Inferior parietal cortex (tissue), 1 donor: ENCODE results near the gene SLC37A1.
"Not testable (repeated sequence)": the region's sequence is repeated elsewhere in the genome, so short reads cannot be mapped to it uniquely, and the experiment has no call there.

Experiments
- DNase-seq: peaks from one replicate; pipeline ENCODE4 v3.0.0-alpha.2; 2016; ENCODE audit errors: extremely low spot score

Gene SLC37A1

DNA sequence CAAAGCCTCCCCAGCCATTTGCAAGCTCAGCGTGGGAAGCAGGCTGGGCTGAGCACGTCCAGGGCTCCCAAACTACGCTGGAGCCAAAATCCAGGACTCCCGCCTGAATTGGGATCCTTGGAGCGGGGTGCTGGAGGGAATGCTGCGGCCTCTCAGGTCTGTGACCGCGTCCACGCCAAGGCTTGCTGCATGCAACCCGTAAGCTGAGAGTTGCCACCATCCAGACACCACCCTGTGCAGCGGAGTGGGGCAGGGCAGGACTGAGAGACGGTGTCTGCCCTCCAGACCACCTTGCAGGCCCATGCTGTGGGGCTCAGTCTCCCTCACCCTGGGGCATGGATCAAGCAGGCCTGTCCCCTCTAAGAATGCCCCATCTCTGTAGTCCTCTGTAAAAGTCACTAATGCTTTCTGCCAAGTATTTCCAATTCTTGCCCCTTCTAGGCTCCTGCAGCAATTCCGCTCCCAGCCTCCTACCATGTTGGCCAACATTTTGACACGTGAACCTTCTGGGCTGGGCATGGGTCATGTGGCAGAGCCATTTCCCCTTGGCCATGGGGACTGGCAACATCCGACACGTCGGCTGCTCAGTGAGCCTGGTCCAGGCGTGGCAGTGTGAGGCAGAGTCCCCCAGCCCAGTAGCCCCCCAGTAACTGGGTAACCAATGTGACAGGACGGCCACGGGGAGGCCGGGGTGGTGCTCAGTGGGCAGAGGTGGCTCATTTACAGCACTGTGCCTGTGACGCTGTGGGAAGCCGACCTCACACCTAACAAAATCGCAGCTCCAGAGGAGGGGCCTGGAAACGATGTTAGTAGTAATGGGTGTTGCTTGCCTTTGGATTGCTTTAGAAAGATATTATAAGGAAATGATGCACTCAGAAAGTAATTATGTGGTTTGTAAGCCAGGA lies 81.9 kb downstream of the SLC37A1 start:
- DNase-seq = no peak

DNA sequence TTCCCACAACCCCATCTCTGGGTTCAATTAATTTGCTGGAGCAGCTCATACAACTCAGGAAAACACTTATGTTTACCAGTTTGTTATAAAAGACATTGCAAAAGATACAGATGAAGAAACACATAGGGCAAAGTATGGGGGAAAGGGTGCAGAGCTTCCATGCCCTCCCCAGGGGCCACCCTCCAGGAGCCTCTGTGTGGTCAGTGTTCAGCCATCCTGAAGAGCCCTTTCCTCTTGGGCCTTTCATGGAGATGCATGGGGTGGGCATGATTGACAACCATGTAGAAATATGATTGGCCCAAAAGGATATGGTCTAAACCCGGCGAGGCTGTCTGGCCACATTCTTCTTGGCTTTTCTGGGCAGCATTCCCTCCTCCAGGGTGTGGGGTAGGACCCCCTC lies 83.0 kb downstream of the SLC37A1 start:
- no peak for DNase-seq

- DNase-seq = no peak
Measured at GRCh38 chr21:42597487-42598158, 84.0 kb downstream of the SLC37A1 start.

GRCh38 chr21:42598159-42598735 lies 84.6 kb downstream of the SLC37A1 start:
- DNase-seq = no peak

DNA sequence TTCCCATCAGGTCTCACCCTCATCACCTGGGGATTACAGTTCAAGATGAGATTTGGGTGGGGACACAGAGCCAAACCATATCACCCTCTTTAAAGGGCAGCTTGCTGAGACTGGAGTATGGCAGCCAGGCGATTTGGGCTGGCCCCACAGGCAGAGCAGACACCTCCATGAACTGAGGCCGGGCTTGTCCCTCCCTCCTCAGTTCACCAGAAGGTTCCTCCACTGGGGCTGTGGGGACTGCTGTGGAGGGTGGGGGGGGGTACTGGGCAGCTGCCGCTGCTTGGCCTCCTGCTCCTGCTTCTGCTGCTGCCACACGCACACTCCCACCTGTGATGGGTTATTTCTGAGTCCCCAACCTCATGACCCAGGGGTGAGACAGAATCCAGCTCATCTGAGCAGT lies 85.8 kb downstream of the SLC37A1 start:
- DNase-seq = no peak

GRCh38 chr21:42599962-42600361 lies 86.3 kb downstream of the SLC37A1 start:
- no peak for DNase-seq

DNA sequence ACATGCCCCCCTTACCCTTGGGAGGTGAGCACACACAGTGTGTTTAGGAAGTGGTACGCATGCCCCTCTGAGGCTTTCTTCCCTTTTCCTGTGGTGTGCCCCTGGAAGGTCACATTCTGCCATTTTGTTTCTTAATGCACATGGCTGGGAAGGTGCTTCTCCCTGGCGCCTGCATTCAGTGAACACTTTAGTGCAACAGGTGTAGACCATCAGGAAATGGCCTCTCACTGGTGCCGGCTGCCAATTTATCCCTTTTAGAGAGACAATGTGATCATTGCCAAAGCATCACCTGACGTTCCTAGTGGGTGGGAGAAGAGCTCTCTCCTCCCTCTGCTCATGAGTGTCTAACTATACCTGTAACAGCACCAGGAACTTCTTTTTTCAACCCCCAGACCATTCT lies 88.0 kb downstream of the SLC37A1 start:
- DNase-seq = no peak

DNA sequence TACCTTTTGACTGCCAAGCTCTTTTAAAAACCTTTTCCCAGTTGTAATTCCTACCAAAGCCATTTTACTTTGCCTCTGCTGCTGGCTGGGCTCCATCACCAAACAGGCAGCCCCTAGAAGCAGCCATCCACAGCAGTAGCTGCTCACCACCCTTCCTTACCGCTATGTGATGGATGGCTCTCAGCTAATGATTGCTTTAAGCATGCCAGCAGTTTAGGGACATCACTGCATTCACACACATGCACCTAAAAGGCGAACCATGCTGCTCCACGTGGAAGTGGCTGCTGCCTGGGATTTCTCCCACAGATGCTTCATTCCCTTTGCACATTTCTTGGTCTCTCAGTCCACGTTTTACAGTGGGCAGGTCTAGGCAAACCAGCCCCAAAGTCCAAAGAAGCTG lies 93.5 kb downstream of the SLC37A1 start:
- no peak for DNase-seq

GRCh38 chr21:42607525-42608102 lies 94.0 kb downstream of the SLC37A1 start:
- DNase-seq = no peak

GRCh38 chr21:42608446-42608845 lies 94.8 kb downstream of the SLC37A1 start:
- no peak for DNase-seq

DNA sequence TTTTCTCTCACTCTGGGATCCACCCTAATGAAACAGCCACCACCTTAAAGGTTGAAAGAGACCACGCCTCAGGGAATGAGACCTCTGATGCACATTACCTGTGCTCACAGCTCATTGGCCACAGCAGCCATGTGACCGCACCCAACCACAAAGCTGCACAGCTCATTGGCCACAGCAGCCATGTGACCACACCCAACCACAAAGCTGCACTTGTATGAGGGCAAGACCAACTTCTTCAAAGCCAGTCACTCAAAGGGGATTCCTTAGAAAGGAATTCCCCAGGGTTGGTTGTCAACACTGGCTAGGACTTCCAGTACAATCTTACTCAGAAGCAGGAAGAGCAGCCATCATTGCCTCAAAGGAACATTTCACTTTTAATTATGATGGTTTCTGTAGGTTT lies 96.2 kb downstream of the SLC37A1 start:
- no peak for DNase-seq

DNA sequence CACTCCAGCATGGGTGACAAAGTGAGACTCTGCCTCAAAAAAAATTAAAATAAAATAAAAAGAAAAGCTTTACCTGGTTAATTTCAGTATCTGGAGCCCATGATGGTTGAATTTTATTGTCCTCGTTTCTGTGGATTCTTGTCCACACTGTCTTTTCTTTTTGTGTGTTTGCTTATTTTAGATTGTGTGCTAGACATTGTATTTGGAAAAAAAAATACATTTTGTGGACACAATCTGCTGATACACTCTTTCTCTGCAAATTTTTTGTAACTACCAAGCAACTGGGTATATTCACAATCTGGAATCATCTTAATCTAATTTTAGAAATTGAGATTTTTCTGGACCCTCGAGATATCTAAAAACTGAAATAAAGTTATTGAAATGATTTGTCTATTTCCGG lies 98.2 kb downstream of the SLC37A1 start:
- DNase-seq = no peak

- DNase-seq = no peak
Measured at GRCh38 chr21:42612390-42612789, 98.7 kb downstream of the SLC37A1 start.

- no peak for DNase-seq
Measured at GRCh38 chr21:42613756-42614155, 100.1 kb downstream of the SLC37A1 start.

GRCh38 chr21:42614396-42614795 lies 100.7 kb downstream of the SLC37A1 start:
- DNase-seq = no peak

- DNase-seq = no peak
Measured at GRCh38 chr21:42614811-42615351, 101.2 kb downstream of the SLC37A1 start.

DNA sequence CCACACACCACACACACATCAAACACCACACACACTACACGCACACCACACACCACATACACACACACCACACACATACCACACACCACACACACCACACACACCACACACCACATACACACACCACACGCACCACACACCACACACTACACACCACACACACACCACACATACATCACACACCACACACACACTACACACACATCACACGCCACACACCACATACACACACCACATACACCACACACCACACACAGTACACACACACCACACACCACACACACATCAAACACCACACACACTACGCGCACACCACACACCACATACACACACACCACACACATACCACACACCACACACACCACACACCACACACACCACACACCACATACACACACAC lies 101.7 kb downstream of the SLC37A1 start:
- not testable (repeated sequence) for DNase-seq

DNA sequence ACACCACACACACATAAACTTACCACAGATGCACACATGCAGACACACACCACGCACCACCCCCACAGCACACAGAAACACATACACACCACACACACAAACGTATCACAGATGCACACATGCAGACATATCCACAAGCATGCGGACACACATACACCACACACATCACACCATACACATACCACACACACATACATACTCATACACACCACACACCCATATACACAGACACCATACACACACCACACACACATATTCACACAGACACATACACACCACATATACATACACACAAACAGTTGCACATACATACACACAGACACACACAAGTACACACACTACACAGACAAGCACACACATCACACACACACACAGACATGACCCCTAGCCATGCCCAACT lies 102.3 kb downstream of the SLC37A1 start:
- DNase-seq = no peak

DNA sequence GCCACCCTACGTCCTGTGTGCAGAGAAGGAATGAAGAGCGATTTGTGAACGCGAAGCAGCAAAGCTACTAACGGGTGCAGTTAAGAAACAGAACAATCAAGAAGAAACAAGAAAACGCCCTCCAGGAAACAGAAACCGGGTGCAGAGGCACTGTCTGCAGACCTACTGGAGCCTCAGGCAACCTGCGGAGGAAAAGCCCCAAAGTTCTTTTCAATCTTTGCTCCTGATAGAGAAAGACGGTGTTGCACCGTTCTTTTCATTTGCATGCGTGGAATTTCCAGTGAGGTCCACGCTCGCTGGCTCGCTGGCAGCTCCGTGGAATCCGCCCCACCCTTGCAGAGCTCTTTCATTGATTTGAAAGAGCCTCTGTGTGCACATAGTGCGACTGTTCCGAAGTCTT lies 102.8 kb downstream of the SLC37A1 start:
- DNase-seq = no peak

GRCh38 chr21:42616941-42617340 lies 103.3 kb downstream of the SLC37A1 start:
- no peak for DNase-seq

- DNase-seq = no peak
Measured at GRCh38 chr21:42617486-42617885, 103.8 kb downstream of the SLC37A1 start.

- no peak for DNase-seq
Measured at GRCh38 chr21:42618707-42619102, 105.1 kb downstream of the SLC37A1 start.
